Measurements from ENCODE around the gene TOR1A.

Gene TOR1A

GRCh38 chr9:129860653-129861446, 36.9 kb upstream of the TOR1A start:
- TF ChIP-seq CTCF (IDR thresholded peaks at IDR 0.05; ENCODE audit: extremely low read depth, missing control alignments) = no peak

GRCh38 chr9:129858167-129858962, 34.4 kb upstream of the TOR1A start:
- no peak for TF ChIP-seq CTCF (IDR thresholded peaks at IDR 0.05; ENCODE audit: extremely low read depth, missing control alignments)
- DNase-seq (ENCODE audit: low spot score) = no peak

More at GRCh38 chr9:129860653-129861446, 36.9 kb upstream of the TOR1A start:
- no peak for DNase-seq (ENCODE audit: low spot score)

- DNase-seq (ENCODE audit: low spot score) = no peak
- no peak for TF ChIP-seq CTCF (IDR thresholded peaks at IDR 0.05; ENCODE audit: extremely low read depth, missing control alignments)
Measured at GRCh38 chr9:129857207-129857606, 33.3 kb upstream of the TOR1A start.

- no peak for TF ChIP-seq CTCF (IDR thresholded peaks at IDR 0.05; ENCODE audit: extremely low read depth, missing control alignments)
- no peak for DNase-seq (ENCODE audit: low spot score)
Measured at GRCh38 chr9:129854588-129855110, 30.7 kb upstream of the TOR1A start.

- no peak for TF ChIP-seq CTCF (IDR thresholded peaks at IDR 0.05; ENCODE audit: extremely low read depth, missing control alignments)
- no peak for DNase-seq (ENCODE audit: low spot score)
Measured at GRCh38 chr9:129853614-129854013, 29.7 kb upstream of the TOR1A start.

- no peak for TF ChIP-seq CTCF (IDR thresholded peaks at IDR 0.05; ENCODE audit: extremely low read depth, missing control alignments)
- DNase-seq (ENCODE audit: low spot score) = no peak
Measured at GRCh38 chr9:129852579-129852978, 28.6 kb upstream of the TOR1A start.

GRCh38 chr9:129851821-129852220, 27.9 kb upstream of the TOR1A start:
- TF ChIP-seq CTCF (IDR thresholded peaks at IDR 0.05; ENCODE audit: extremely low read depth, missing control alignments) = no peak
- DNase-seq (ENCODE audit: low spot score) = no peak

Data from GM20000 (cell line).